HG03457 (cell line): ENCODE measurements around the gene CCSER1.
"Not testable (repeated sequence)": the region's sequence is repeated elsewhere in the genome, so short reads cannot be mapped to it uniquely, and the experiment has no call there.

ENCODE experiments used
- ATAC-seq: cut with Tn5 transposase; IDR thresholded peaks from one replicate; pipeline ENCODE4 v1.9.1; 2021; ENCODE audit warnings: moderate number of reproducible peaks; ENCODE audit not compliant: unreplicated experiment

Gene CCSER1

GRCh38 chr4:91108751-91109150 is 981.6 kb downstream of the CCSER1 start:
- ATAC-seq, result no peak

GRCh38 chr4:91111556-91111955 is 984.4 kb downstream of the CCSER1 start:
- ATAC-seq, result no peak

GRCh38 chr4:91113130-91113706 is 986.0 kb downstream of the CCSER1 start:
- ATAC-seq, result no peak

- no peak for ATAC-seq
Measured at GRCh38 chr4:91114386-91114785, 987.2 kb downstream of the CCSER1 start.

GRCh38 chr4:91116861-91117260 is 989.7 kb downstream of the CCSER1 start:
- no peak for ATAC-seq

- ATAC-seq, result peak; percentile 91
Measured at GRCh38 chr4:91118597-91118996, 991.4 kb downstream of the CCSER1 start.

GRCh38 chr4:91123742-91124141 is 996.5 kb downstream of the CCSER1 start:
- ATAC-seq, result no peak

- no peak for ATAC-seq
Measured at GRCh38 chr4:91127192-91127591, 1000.0 kb downstream of the CCSER1 start.

- no peak for ATAC-seq
Measured at GRCh38 chr4:91127831-91128230, 1000.6 kb downstream of the CCSER1 start.

GRCh38 chr4:91128519-91128918 is 1001.3 kb downstream of the CCSER1 start:
- no peak for ATAC-seq

- no peak for ATAC-seq
Measured at GRCh38 chr4:91147067-91147466, 1019.9 kb downstream of the CCSER1 start.

GRCh38 chr4:91154041-91154440 is 1026.8 kb downstream of the CCSER1 start:
- not testable (repeated sequence) for ATAC-seq

- not testable (repeated sequence) for ATAC-seq
Measured at GRCh38 chr4:91167864-91168653, 1040.9 kb downstream of the CCSER1 start.

GRCh38 chr4:91170768-91171167 is 1043.6 kb downstream of the CCSER1 start:
- ATAC-seq, result no peak

GRCh38 chr4:91171217-91171616 is 1044.0 kb downstream of the CCSER1 start:
- ATAC-seq, result no peak

- ATAC-seq, result not testable (repeated sequence)
Measured at GRCh38 chr4:91185061-91185460, 1057.9 kb downstream of the CCSER1 start.

- ATAC-seq, result no peak
Measured at GRCh38 chr4:91198951-91199350, 1071.8 kb downstream of the CCSER1 start.

- no peak for ATAC-seq
Measured at GRCh38 chr4:91207535-91207934, 1080.3 kb downstream of the CCSER1 start.

GRCh38 chr4:91212211-91212610 is 1085.0 kb downstream of the CCSER1 start:
- ATAC-seq, result no peak

GRCh38 chr4:91217831-91218403 is 1090.7 kb downstream of the CCSER1 start:
- not testable (repeated sequence) for ATAC-seq

- no peak for ATAC-seq
Measured at GRCh38 chr4:91220315-91220714, 1093.1 kb downstream of the CCSER1 start.

GRCh38 chr4:91222014-91222413 is 1094.8 kb downstream of the CCSER1 start:
- ATAC-seq, result no peak
